Activated T-cell treated with anti-CD3 and anti-CD28 coated beads, Interleukin-2, amount 50 U/mL, for 1 hour (primary cell): ENCODE measurements around the gene ICE1.
A peak's percentile ranks its signal among the peaks of the same experiment; 100 is the strongest.
"Not testable (repeated sequence)": the region's sequence is repeated elsewhere in the genome, so short reads cannot be mapped to it uniquely, and the experiment has no call there.

ENCODE experiments used
- DNase-seq: peaks from one replicate; pipeline ENCODE4 v3.0.0-alpha.2; 2020

ICE1 gene

GRCh38 chr5:5494489-5495402 is 72.3 kb downstream of the ICE1 start:
- peak; percentile 87 for DNase-seq

GRCh38 chr5:5497152-5497788 is 74.8 kb downstream of the ICE1 start:
- DNase-seq = no peak

GRCh38 chr5:5499442-5499841 is 77.0 kb downstream of the ICE1 start:
- no peak for DNase-seq

- DNase-seq = no peak
Observed at GRCh38 chr5:5504325-5504724, 81.8 kb downstream of the ICE1 start.

- no peak for DNase-seq
Observed at GRCh38 chr5:5505815-5506214, 83.3 kb downstream of the ICE1 start.

- DNase-seq = no peak
Observed at GRCh38 chr5:5508391-5508790, 85.9 kb downstream of the ICE1 start.

- DNase-seq = no peak
Observed at GRCh38 chr5:5511904-5512416, 89.5 kb downstream of the ICE1 start.

GRCh38 chr5:5512543-5512942 is 90.1 kb downstream of the ICE1 start:
- no peak for DNase-seq

GRCh38 chr5:5520622-5521021 is 98.1 kb downstream of the ICE1 start:
- not testable (repeated sequence) for DNase-seq

- DNase-seq = no peak
Observed at GRCh38 chr5:5521029-5521428, 98.6 kb downstream of the ICE1 start.

GRCh38 chr5:5521478-5521877 is 99.0 kb downstream of the ICE1 start:
- no peak for DNase-seq

- no peak for DNase-seq
Observed at GRCh38 chr5:5522336-5522735, 99.9 kb downstream of the ICE1 start.

GRCh38 chr5:5523066-5523505 is 100.6 kb downstream of the ICE1 start:
- DNase-seq = no peak

GRCh38 chr5:5524327-5524726 is 101.8 kb downstream of the ICE1 start:
- DNase-seq = no peak

GRCh38 chr5:5531371-5531770 is 108.9 kb downstream of the ICE1 start:
- no peak for DNase-seq

- DNase-seq = no peak
Observed at GRCh38 chr5:5532306-5533076, 110.0 kb downstream of the ICE1 start.

- DNase-seq = no peak
Observed at GRCh38 chr5:5533927-5534326, 111.5 kb downstream of the ICE1 start.

GRCh38 chr5:5534333-5534732 is 111.9 kb downstream of the ICE1 start:
- DNase-seq = no peak

- no peak for DNase-seq
Observed at GRCh38 chr5:5536871-5537270, 114.4 kb downstream of the ICE1 start.

GRCh38 chr5:5537426-5537825 is 114.9 kb downstream of the ICE1 start:
- no peak for DNase-seq

- DNase-seq = no peak
Observed at GRCh38 chr5:5539590-5539989, 117.1 kb downstream of the ICE1 start.
